ENCODE results near the gene FBXO38.

The FBXO38 gene

GRCh38 chr5:148372166-148372725, 11.5 kb upstream of the FBXO38 start:
- TF ChIP-seq CTCF (IDR thresholded peaks at IDR 0.05; ENCODE audit: insufficient read depth, low read length, missing control alignments), result no peak

GRCh38 chr5:148372893-148373292, 10.9 kb upstream of the FBXO38 start:
- ChIA-PET CTCF (interaction anchor here (0.7 to 4.6 kb wide), 3 partner anchors 11 to 193 kb away, joined by 3 to 38 read pairs (median 18); no protein-coding TSS in a partner anchor), POLR2A (no interaction called here)
- no peak for TF ChIP-seq CTCF (IDR thresholded peaks at IDR 0.05; ENCODE audit: insufficient read depth, low read length, missing control alignments)
- H3K4me3 ChIP-seq (ENCODE audit: low read depth, low read length), result no peak overlapping the region
- DNase-seq (ENCODE audit: low read depth, low spot score), result no peak

More at GRCh38 chr5:148372166-148372725, 11.5 kb upstream of the FBXO38 start:
- ChIA-PET POLR2A (no interaction called here), CTCF (interaction anchor here (4.6 kb wide), 1 partner anchor 81 kb away, joined by 18 read pairs; no protein-coding TSS in a partner anchor)
- DNase-seq (ENCODE audit: low read depth, low spot score), result no peak
- no peak overlapping the region for H3K4me3 ChIP-seq (ENCODE audit: low read depth, low read length)

DNA sequence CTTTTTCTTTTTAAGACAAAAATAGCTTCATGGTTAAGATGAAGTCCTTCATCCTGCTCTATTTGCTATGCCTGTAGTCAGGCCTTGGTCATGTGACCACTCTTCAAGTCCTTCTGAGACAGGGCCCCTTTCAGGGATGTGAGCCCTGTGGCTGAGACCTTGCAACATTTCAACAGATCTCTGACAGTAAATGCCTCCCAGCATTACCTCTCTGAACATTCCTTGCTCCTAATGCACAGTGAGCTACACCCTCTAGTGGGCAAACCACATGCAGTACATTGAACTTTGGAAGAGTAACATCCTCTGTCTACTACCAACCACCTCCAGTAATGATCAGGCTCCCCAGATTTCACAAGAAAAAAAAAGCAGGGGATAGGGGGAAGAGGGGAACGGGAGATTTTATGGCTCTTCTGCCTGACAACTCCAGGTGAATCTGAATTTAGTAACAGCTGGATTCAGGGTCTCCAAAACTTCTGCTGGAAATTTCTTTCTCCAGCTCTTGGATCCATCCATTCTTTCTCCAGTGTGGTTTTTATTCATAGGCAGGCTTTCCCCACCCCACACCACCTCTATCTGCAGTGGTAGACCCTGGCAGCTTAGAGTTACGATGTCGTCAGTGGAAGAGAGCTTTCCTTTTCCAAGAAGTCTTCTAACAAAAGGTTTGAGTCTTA, 8.9 kb upstream of the FBXO38 start:
- no peak overlapping the region for H3K4me3 ChIP-seq (ENCODE audit: low read depth, low read length)
- no peak for DNase-seq (ENCODE audit: low read depth, low spot score)
- TF ChIP-seq CTCF (IDR thresholded peaks at IDR 0.05; ENCODE audit: insufficient read depth, low read length, missing control alignments), result peak; percentile 83
- ChIA-PET CTCF (interaction anchor here (0.7 to 4.6 kb wide), 23 partner anchors 8 to 518 kb away, joined by 3 to 38 read pairs (median 5); partner anchors contain the start of gene FBXO38), POLR2A (no interaction called here)

DNA sequence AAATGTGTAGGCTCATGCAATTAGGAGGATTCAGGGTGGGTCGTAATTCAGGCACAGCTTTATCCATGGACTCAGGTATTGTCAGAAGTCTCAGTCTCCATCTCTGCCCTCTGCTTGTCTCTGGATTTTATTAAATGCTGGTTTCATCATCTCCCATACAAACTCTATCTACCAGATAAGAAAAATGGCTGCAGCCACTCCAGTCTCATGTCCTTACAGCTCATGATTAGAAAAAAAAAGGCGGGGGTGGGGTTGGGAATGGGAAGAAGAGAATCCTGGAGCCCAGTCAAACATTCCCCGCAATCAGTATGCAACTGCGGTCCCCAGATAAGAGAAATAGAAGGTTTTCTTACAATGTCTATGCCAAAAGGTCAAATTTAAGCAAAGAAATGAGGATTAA, 7.6 kb upstream of the FBXO38 start:
- ChIA-PET POLR2A (no interaction called here), CTCF (interaction anchor here (1.0 to 4.6 kb wide), 7 partner anchors 11 to 520 kb away, joined by 3 to 38 read pairs (median 13); no protein-coding TSS in a partner anchor)
- no peak for DNase-seq (ENCODE audit: low read depth, low spot score)
- no peak overlapping the region for H3K4me3 ChIP-seq (ENCODE audit: low read depth, low read length)
- no peak for TF ChIP-seq CTCF (IDR thresholded peaks at IDR 0.05; ENCODE audit: insufficient read depth, low read length, missing control alignments)

- no peak overlapping the region for H3K4me3 ChIP-seq (ENCODE audit: low read depth, low read length)
- POLR2A ChIA-PET, result no interaction called here
- CTCF ChIA-PET, result no interaction called here
- DNase-seq (ENCODE audit: low read depth, low spot score), result no peak
- TF ChIP-seq CTCF (IDR thresholded peaks at IDR 0.05; ENCODE audit: insufficient read depth, low read length, missing control alignments), result no peak
Observed at GRCh38 chr5:148378670-148379069, 5.1 kb upstream of the FBXO38 start.

GRCh38 chr5:148379340-148379739, 4.4 kb upstream of the FBXO38 start:
- CTCF ChIA-PET, result interaction anchor here (0.8 kb wide), 1 partner anchor 200 kb away, joined by 3 read pairs; no protein-coding TSS in a partner anchor
- POLR2A ChIA-PET, result no interaction called here
- no peak overlapping the region for H3K4me3 ChIP-seq (ENCODE audit: low read depth, low read length)
- no peak for DNase-seq (ENCODE audit: low read depth, low spot score)
- TF ChIP-seq CTCF (IDR thresholded peaks at IDR 0.05; ENCODE audit: insufficient read depth, low read length, missing control alignments), result no peak
